HEK293 (cell line): ENCODE measurements around the gene NECTIN1.

Experiments used
- CTCF ChIA-PET: fragments of 350-600 bp; formaldehyde crosslinking; extraction: SDS; loops from one replicate; lab custom pipeline; 2021; ENCODE audit warnings: antibody characterized with exemption; lab: Yijun Ruan, JAX
- POLR2A ChIA-PET: fragments of 300-600 bp; formaldehyde crosslinking; extraction: SDS; loops from one replicate; lab custom pipeline; 2020; ENCODE audit warnings: antibody characterized with exemption, inconsistent platforms; lab: Yijun Ruan, JAX
- H3K27ac ChIP-seq: fragments of 200-500 bp; sonication (Bioruptor generic); 2 replicates; pipeline ENCODE4 v1.5.1; 2014; ENCODE audit warnings: low read depth, low read length, control low read depth, inconsistent platforms; ENCODE audit errors: extremely low read depth
- H3K36me3 ChIP-seq, 2 experiments: fragments of 200-500 bp in 1 of 2; sonication (Bioruptor generic) in 1 of 2; 1 replicate in 1 of 2; 2 replicates in 1 of 2; pipeline ENCODE4 v1.5.1; 2014 to 2017; ENCODE audit warnings: inconsistent platforms in 2 of 2, low read length in 2 of 2; ENCODE audit not compliant: control insufficient read depth in 2 of 2, insufficient read depth in 1 of 2
- H3K4me1 ChIP-seq: fragments of 200-500 bp; sonication (Bioruptor generic); 2 replicates; pipeline ENCODE4 v1.5.1; 2014; ENCODE audit warnings: mild to moderate bottlenecking, low read length, inconsistent platforms; ENCODE audit not compliant: control insufficient read depth, insufficient read depth
- H3K4me3 ChIP-seq: 2 replicates; pipeline ENCODE4 v1.5.1; 2011; ENCODE audit warnings: low read depth, mild to moderate bottlenecking, control low read depth, low read length, moderate library complexity
- H3K9me3 ChIP-seq: fragments of 200-500 bp; sonication (Bioruptor generic); 2 replicates; pipeline ENCODE4 v1.5.1; 2014; ENCODE audit warnings: low read depth, low read length, inconsistent platforms; ENCODE audit not compliant: control insufficient read depth, insufficient read depth
- BCL11B ChIP-seq: fragments of 450-650 bp; formaldehyde crosslinking; IDR thresholded peaks from 2 replicates; pipeline ENCODE4 v1.5.1; 2016; ENCODE audit warnings: low read depth, missing biosample characterization, missing genetic modification characterization
- GFI1B ChIP-seq: fragments of 450-650 bp; formaldehyde crosslinking; IDR thresholded peaks from 2 replicates; pipeline ENCODE4 v1.5.1; 2016; ENCODE audit warnings: missing biosample characterization, missing genetic modification characterization
- GLIS1 ChIP-seq: fragments of 450-650 bp; formaldehyde crosslinking; IDR thresholded peaks from 2 replicates; pipeline ENCODE4 v1.5.1; 2016; ENCODE audit warnings: missing biosample characterization, missing genetic modification characterization
- KLF7 ChIP-seq: fragments of 450-650 bp; formaldehyde crosslinking; IDR thresholded peaks from 2 replicates; pipeline ENCODE4 v1.5.1; 2016; ENCODE audit warnings: missing biosample characterization, missing genetic modification characterization, borderline replicate concordance
- PRDM1 ChIP-seq: fragments of 450-650 bp; formaldehyde crosslinking; IDR thresholded peaks from 2 replicates; pipeline ENCODE4; 2016; ENCODE audit warnings: missing biosample characterization, missing genetic modification characterization
- SP3 ChIP-seq: fragments of 450-650 bp; formaldehyde crosslinking; IDR thresholded peaks from 2 replicates; pipeline ENCODE4 v1.5.1; 2016; ENCODE audit warnings: missing biosample characterization, missing genetic modification characterization
- TCF7L2 ChIP-seq: IDR thresholded peaks from 2 replicates; pipeline ENCODE4 v1.6.1; 2011; ENCODE audit warnings: low read depth, mild to moderate bottlenecking, inconsistent platforms, low read length, moderate library complexity, borderline replicate concordance
- ZBTB10 ChIP-seq: fragments of 450-650 bp; formaldehyde crosslinking; IDR thresholded peaks from 2 replicates; pipeline ENCODE4 v1.5.1; 2016; ENCODE audit warnings: missing biosample characterization, missing genetic modification characterization
- ZBTB21 ChIP-seq: fragments of 450-650 bp; formaldehyde crosslinking; IDR thresholded peaks from 2 replicates; pipeline ENCODE4 v1.5.1; 2017; ENCODE audit warnings: missing biosample characterization, missing genetic modification characterization
- ZBTB26 ChIP-seq: fragments of 450-650 bp; formaldehyde crosslinking; optimal IDR thresholded peaks from 2 replicates; pipeline ENCODE3; 2016; ENCODE audit warnings: missing biosample characterization, mild to moderate bottlenecking, missing genetic modification characterization
- ZFP37 ChIP-seq: fragments of 450-650 bp; formaldehyde crosslinking; IDR thresholded peaks from 2 replicates; pipeline ENCODE4 v1.5.1; 2016; ENCODE audit warnings: missing biosample characterization, missing genetic modification characterization
- ZNF10 ChIP-seq: fragments of 450-650 bp; formaldehyde crosslinking; IDR thresholded peaks from 2 replicates; pipeline ENCODE4 v1.5.1; 2017; ENCODE audit warnings: missing biosample characterization, missing genetic modification characterization
- ZNF248 ChIP-seq: fragments of 450-650 bp; formaldehyde crosslinking; IDR thresholded peaks from 2 replicates; pipeline ENCODE4 v1.5.1; 2017; ENCODE audit warnings: missing biosample characterization, missing genetic modification characterization
- ZNF274 ChIP-seq, 2 experiments: fragments of 200-500 bp in 1 of 2; fragments of 450-650 bp in 1 of 2; sonication (Bioruptor generic) in 1 of 2; formaldehyde crosslinking in 1 of 2; IDR thresholded peaks; 2 replicates each; pipeline versions ENCODE4 v1.5.1 to v1.6.1; 2014 to 2016; ENCODE audit warnings: borderline replicate concordance in 1 of 2, inconsistent platforms in 1 of 2, low read length in 1 of 2, missing biosample characterization in 1 of 2, missing genetic modification characterization in 1 of 2
- ZNF302 ChIP-seq: fragments of 450-650 bp; formaldehyde crosslinking; IDR thresholded peaks from 2 replicates; pipeline ENCODE4 v1.5.1; 2016; ENCODE audit warnings: missing biosample characterization, missing genetic modification characterization, low read depth
- ZNF394 ChIP-seq: fragments of 450-650 bp; formaldehyde crosslinking; IDR thresholded peaks from 2 replicates; pipeline ENCODE4 v1.5.1; 2016; ENCODE audit warnings: missing biosample characterization, missing genetic modification characterization, mild to moderate bottlenecking, moderate library complexity, borderline replicate concordance
- ZNF48 ChIP-seq: fragments of 450-650 bp; formaldehyde crosslinking; IDR thresholded peaks from 2 replicates; pipeline ENCODE4 v1.5.1; 2016; ENCODE audit warnings: missing biosample characterization, missing genetic modification characterization
- ZNF518A ChIP-seq: fragments of 450-650 bp; formaldehyde crosslinking; conservative IDR thresholded peaks from 2 replicates; pipeline ENCODE4 v1.5.1; 2016; ENCODE audit warnings: low read depth, missing biosample characterization, missing genetic modification characterization
- ZNF549 ChIP-seq: fragments of 450-650 bp; IDR thresholded peaks from 2 replicates; pipeline ENCODE4 v1.5.1; 2018; ENCODE audit warnings: missing biosample characterization, missing genetic modification characterization, mild to moderate bottlenecking, inconsistent platforms, moderate library complexity
- ZNF658 ChIP-seq: fragments of 450-650 bp; formaldehyde crosslinking; IDR thresholded peaks from 2 replicates; pipeline ENCODE4; 2016; ENCODE audit warnings: missing biosample characterization, missing genetic modification characterization
- ZNF707 ChIP-seq: fragments of 450-650 bp; formaldehyde crosslinking; IDR thresholded peaks from 2 replicates; pipeline ENCODE4 v1.5.1; 2016; ENCODE audit warnings: missing biosample characterization, missing genetic modification characterization
- ZSCAN16 ChIP-seq: fragments of 450-650 bp; formaldehyde crosslinking; IDR thresholded peaks from 2 replicates; pipeline ENCODE4 v1.5.1; 2016; ENCODE audit warnings: missing biosample characterization, missing genetic modification characterization
- ZSCAN4 ChIP-seq: fragments of 450-650 bp; formaldehyde crosslinking; IDR thresholded peaks from 2 replicates; pipeline ENCODE4 v1.5.1; 2017; ENCODE audit warnings: missing biosample characterization, missing genetic modification characterization

Gene NECTIN1

GRCh38 chr11:119661226-119661625 is 67.8 kb downstream of the NECTIN1 start:
- TF ChIP-seq SP3 (tag by site-specific recombination) (no peak), ZBTB21 (no peak), TCF7L2 (no peak), ZNF518A (no peak), ZSCAN16 (tag by site-specific recombination) (no peak), ZNF302 (tag by site-specific recombination) (no peak), ZSCAN4 (no peak), PRDM1 (tag by site-specific recombination) (no peak), ZBTB10 (tag by site-specific recombination) (no peak)
- TF ChIP-seq, all 188 proteins: peak for 0
- H3K9me3 ChIP-seq: no peaks in the 10 kb centered on the region
- H3K27ac ChIP-seq: no peak overlapping the region
- ChIA-PET CTCF (interaction anchor here (1.5 kb wide), 1 partner anchor 68 kb away, joined by 3 read pairs; the partner anchor contains the start of gene NECTIN1), POLR2A (no interaction called here)
- no peak overlapping the region for H3K4me3 ChIP-seq
- no peaks in the 10 kb centered on the region for H3K4me1 ChIP-seq
- H3K36me3 ChIP-seq: peaks cover 0 to 8% of the 10 kb centered on the region in 2 experiments; a peak in 1 of 3 replicates

- Histone ChIP-seq H3K36me3 (peaks cover 0 to 3% of the 10 kb centered on the region in 2 experiments; a peak in 1 of 3 replicates), H3K4me3 (no peak overlapping the region), H3K4me1 (no peaks in the 10 kb centered on the region), H3K27ac (no peak overlapping the region), H3K9me3 (no peaks in the 10 kb centered on the region)
- ChIA-PET CTCF (interaction anchor here (0.9 kb wide), 1 partner anchor 448 kb away, joined by 3 read pairs; no protein-coding TSS in a partner anchor), POLR2A (no interaction called here)
- TF ChIP-seq ZNF10 (tag by site-specific recombination) (no peak), ZFP37 (no peak), BCL11B (no peak), ZNF549 (tag by site-specific recombination) (no peak), KLF7 (no peak), ZNF48 (tag by site-specific recombination) (no peak), ZNF274 (IDR thresholded peaks at IDR 0.05; ENCODE audit: low read length) (no peak), ZNF274 (tag by site-specific recombination; IDR thresholded peaks at IDR 0.05; ENCODE audit: borderline replicate concordance) (no peak), ZBTB26 (tag by site-specific recombination) (no peak), ZNF248 (tag by site-specific recombination) (no peak), ZNF394 (no peak), GLIS1 (tag by site-specific recombination) (no peak), GFI1B (tag by site-specific recombination) (no peak), ZNF707 (tag by site-specific recombination) (no peak), ZNF658 (tag by site-specific recombination) (no peak)
These were observed 68.9 kb downstream of the NECTIN1 start for GRCh38 chr11:119659971-119660723.
